ENCODE data around the gene WBP4.
"Not testable (repeated sequence)": the region's sequence is repeated elsewhere in the genome, so short reads cannot be mapped to it uniquely, and the experiment has no call there.

Gene WBP4

DNA sequence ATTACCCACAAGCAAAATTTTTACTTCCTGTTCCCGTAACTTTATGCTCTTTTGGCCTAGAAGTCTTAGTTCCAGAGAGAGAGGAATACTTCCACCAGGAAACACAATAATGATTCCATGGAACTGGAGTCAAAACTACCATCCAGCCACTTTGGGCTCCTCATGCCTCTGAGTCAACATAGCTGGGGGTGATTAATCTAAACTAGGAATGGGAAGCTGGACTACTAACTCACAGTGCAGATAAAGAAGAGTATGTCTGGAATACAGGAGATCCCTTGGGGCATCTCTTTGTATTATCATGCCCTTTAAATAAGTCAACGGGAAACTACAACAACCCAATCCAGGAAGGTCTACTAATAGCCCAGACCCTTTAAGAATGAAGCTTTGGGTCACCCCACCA, 33.3 kb upstream of the WBP4 start:
- no peak overlapping the region for H3K27ac ChIP-seq (ENCODE audit: low read length)
- H3K27me3 ChIP-seq (ENCODE audit: insufficient read depth, low read length): no peaks in the 10 kb centered on the region
- no peak overlapping the region for H3K9ac ChIP-seq (ENCODE audit: low read depth, low read length)
- no peaks in the 10 kb centered on the region for H3K4me1 ChIP-seq (ENCODE audit: insufficient read depth, low read length)
- H3K9me3 ChIP-seq (ENCODE audit: insufficient read depth, low read depth, low read length): no peaks in the 10 kb centered on the region
- H3K36me3 ChIP-seq (ENCODE audit: insufficient read depth, low read depth, low read length): no peaks in the 10 kb centered on the region
- H3K4me3 ChIP-seq (ENCODE audit: low read length): no peak overlapping the region

DNA sequence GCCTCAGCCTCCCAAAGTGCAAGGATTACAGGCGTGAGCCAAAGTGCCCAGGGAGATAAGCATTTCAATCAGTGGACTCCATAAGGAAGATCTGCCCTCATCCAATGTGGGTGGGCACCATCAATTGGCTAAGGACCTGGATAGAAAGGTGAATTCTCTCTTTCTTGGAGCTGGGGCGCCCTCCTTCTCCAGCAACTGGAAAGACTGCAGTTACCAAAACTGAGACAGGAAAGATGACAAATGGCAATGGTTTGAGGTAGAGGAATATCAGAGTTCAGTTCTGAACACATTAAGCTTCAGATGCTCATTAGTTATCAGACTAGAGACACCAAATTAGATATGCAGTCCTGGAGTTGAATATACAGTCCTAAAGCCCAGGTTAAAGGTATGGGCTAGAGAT, 31.7 kb upstream of the WBP4 start:
- H3K27ac ChIP-seq (ENCODE audit: low read length): no peak overlapping the region
- no peak overlapping the region for H3K4me3 ChIP-seq (ENCODE audit: low read length)
- no peak overlapping the region for H3K9ac ChIP-seq (ENCODE audit: low read depth, low read length)
- H3K36me3 ChIP-seq (ENCODE audit: insufficient read depth, low read depth, low read length): no peaks in the 10 kb centered on the region
- no peaks in the 10 kb centered on the region for H3K9me3 ChIP-seq (ENCODE audit: insufficient read depth, low read depth, low read length)
- H3K27me3 ChIP-seq (ENCODE audit: insufficient read depth, low read length): no peaks in the 10 kb centered on the region
- H3K4me1 ChIP-seq (ENCODE audit: insufficient read depth, low read length): no peaks in the 10 kb centered on the region; the same call in 1 of the 2 replicates

DNA sequence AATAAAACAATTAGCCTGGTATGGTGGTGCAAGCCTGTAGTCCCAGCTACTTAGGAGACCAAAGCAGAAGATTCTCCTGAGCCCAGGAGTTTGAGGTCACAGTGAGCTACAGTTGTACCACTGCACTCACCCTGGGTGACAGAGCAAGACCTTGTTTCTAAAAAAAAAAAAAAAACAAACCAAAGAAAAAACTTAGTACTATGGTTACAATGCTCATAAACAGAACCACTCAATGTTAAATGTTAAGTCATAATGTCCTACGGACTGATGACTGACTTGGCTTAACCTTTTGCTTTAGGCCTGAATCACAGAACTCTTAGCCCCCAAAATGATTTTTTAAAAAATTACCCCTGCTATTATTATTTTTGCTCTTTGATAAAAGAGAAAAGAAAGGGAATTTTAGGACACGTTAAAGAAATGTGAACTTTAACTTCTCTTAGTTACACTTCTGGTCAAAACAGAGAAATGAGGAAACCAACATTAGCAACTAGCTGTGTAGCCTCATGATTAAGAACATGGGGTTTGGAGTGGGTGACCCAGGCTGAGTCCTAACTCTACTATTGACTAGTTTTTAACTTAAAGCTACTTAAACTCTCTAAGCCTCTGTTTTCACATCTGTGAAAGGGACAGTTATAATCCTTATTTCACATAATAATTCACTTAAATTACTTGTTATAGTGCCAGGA, 28.5 kb upstream of the WBP4 start:
- Histone ChIP-seq H3K9ac (ENCODE audit: low read depth, low read length) (no peak overlapping the region), H3K36me3 (ENCODE audit: insufficient read depth, low read depth, low read length) (no peaks in the 10 kb centered on the region), H3K4me3 (ENCODE audit: low read length) (no peak overlapping the region), H3K9me3 (ENCODE audit: insufficient read depth, low read depth, low read length) (no peaks in the 10 kb centered on the region), H3K27ac (ENCODE audit: low read length) (no peak overlapping the region), H3K4me1 (ENCODE audit: insufficient read depth, low read length) (peaks cover 7% of the 10 kb centered on the region; the same call in 1 of the 2 replicates), H3K27me3 (ENCODE audit: insufficient read depth, low read length) (no peaks in the 10 kb centered on the region)

DNA sequence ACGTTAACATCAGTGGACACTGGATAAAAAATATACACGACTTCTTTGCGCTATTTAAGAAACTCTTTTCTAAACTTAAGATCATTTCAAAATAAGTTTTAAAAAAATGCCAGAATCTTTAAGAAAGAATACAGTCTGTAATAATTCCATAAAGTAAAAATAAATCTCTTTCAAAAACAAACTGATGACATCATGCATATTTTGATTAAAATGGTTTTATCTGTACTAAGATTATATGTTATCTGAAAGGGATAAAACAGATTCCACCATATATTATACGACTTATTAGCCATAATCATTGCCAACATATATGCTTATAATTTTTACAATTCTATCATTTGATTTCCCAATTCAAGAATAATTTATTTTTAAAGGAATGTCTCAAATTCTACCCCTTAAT, 26.9 kb upstream of the WBP4 start:
- Histone ChIP-seq H3K4me1 (ENCODE audit: insufficient read depth, low read length) (peaks cover 7% of the 10 kb centered on the region; the same call in 1 of the 2 replicates), H3K27ac (ENCODE audit: low read length) (no peak overlapping the region), H3K36me3 (ENCODE audit: insufficient read depth, low read depth, low read length) (no peaks in the 10 kb centered on the region), H3K9me3 (ENCODE audit: insufficient read depth, low read depth, low read length) (no peaks in the 10 kb centered on the region), H3K9ac (ENCODE audit: low read depth, low read length) (no peak overlapping the region), H3K4me3 (ENCODE audit: low read length) (no peak overlapping the region), H3K27me3 (ENCODE audit: insufficient read depth, low read length) (no peaks in the 10 kb centered on the region)

DNA sequence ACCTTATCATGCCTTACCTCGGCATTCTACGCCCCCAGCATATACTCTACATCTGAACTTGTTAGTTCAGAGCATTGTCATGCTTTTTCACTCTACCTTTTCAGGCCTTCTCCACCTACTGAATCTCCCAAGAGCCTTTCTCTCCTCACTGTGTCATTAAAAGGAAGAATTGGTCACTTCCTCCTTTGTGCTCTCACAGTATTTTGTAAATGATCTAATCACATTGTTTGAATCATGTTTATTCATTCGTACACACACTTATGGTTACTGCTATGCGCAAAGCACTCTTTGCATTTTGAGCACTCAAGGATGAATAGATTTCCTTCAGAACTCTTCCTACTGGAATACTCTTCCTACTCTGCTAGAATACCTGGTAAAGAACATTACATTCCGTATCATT, 26.4 kb upstream of the WBP4 start:
- Histone ChIP-seq H3K9me3 (ENCODE audit: insufficient read depth, low read depth, low read length) (no peaks in the 10 kb centered on the region), H3K4me3 (ENCODE audit: low read length) (no peak overlapping the region), H3K27ac (ENCODE audit: low read length) (no peak overlapping the region), H3K9ac (ENCODE audit: low read depth, low read length) (no peak overlapping the region), H3K27me3 (ENCODE audit: insufficient read depth, low read length) (no peaks in the 10 kb centered on the region), H3K4me1 (ENCODE audit: insufficient read depth, low read length) (peaks cover 7% of the 10 kb centered on the region; the same call in 1 of the 2 replicates), H3K36me3 (ENCODE audit: insufficient read depth, low read depth, low read length) (no peaks in the 10 kb centered on the region)

DNA sequence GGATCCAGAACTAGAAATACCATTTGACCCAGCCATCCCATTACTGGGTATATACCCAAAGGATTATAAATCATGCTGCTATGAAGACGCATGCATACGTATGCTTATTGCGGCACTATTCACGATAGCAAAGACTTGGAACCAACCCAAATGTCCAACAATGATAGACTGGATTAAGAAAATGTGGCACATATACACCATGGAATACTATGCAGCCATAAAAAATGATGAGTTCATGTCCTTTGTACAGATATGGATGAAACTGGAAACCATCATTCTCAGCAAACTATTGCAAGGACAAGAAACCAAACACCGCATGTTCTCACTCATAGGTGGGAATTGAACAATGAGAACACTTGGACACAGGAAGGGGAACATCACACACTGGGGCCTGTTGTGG, 24.8 kb upstream of the WBP4 start:
- not testable (repeated sequence) for H3K9ac ChIP-seq (ENCODE audit: low read depth, low read length); H3K9me3 ChIP-seq (ENCODE audit: insufficient read depth, low read depth, low read length); H3K4me3 ChIP-seq (ENCODE audit: low read length); H3K27me3 ChIP-seq (ENCODE audit: insufficient read depth, low read length); H3K36me3 ChIP-seq (ENCODE audit: insufficient read depth, low read depth, low read length); H3K27ac ChIP-seq (ENCODE audit: low read length); H3K4me1 ChIP-seq (ENCODE audit: insufficient read depth, low read length)

DNA sequence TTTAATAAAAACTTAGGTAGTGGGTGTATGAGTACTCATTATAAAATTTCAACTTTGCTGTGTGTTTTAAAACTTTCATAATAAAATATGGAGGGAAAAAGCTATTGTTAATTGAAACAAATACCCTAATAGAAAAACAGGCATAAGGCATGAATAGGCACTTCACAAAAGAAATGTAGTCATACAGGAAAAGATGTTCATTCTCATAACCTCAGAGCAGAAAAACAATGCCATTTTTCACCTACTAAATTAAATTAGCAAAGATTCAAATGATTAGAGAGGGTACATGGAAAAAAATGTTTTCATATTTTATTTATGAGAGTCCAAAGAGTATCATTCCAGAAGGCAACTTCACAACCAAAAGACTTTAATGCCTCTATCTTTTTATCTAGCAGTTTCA, 21.6 kb upstream of the WBP4 start:
- Histone ChIP-seq H3K9ac (ENCODE audit: low read depth, low read length) (no peak overlapping the region), H3K4me3 (ENCODE audit: low read length) (no peak overlapping the region), H3K9me3 (ENCODE audit: insufficient read depth, low read depth, low read length) (peaks cover 7% of the 10 kb centered on the region), H3K36me3 (ENCODE audit: insufficient read depth, low read depth, low read length) (no peaks in the 10 kb centered on the region), H3K27me3 (ENCODE audit: insufficient read depth, low read length) (no peaks in the 10 kb centered on the region), H3K27ac (ENCODE audit: low read length) (no peak overlapping the region), H3K4me1 (ENCODE audit: insufficient read depth, low read length) (peaks cover 7% of the 10 kb centered on the region; the same call in 1 of the 2 replicates)

DNA sequence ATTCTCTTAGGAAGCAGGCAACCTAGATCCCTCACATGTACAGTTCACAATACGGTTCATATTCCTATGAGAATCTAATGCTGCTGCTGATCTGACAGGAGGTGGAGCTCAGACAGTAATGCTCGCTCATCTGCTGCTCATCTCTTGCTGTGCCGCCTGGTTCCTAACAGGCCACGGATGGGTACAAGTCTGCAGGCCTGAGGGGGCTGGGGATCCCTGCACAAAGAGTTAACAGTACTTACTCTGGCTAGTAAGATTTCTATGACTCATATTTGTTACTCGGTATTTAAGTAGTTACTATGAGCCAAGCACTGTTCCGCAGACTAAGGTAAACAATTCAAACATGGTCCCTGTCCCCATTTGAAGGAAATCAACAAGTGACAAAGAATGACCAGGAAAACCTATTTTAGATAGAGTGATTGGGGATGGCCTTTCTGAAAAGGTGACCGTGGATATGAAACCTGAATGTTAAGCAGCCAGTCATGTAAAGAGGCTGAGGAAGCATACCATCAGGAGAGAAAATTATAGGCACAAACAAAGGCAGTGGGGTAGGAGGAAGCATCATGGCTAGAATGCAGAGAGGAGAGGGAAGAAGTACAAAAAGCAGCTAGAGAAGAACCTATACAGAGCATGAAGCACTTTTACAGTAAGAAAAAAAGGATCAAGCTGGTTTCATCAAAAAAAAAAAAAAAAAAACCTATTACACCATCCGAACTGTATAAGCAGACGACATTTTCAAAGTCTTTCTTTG, 20.6 kb upstream of the WBP4 start:
- H3K9me3 ChIP-seq (ENCODE audit: insufficient read depth, low read depth, low read length): peaks cover 7% of the 10 kb centered on the region
- H3K36me3 ChIP-seq (ENCODE audit: insufficient read depth, low read depth, low read length): no peaks in the 10 kb centered on the region
- H3K4me3 ChIP-seq (ENCODE audit: low read length): no peak overlapping the region
- H3K9ac ChIP-seq (ENCODE audit: low read depth, low read length): no peak overlapping the region
- no peaks in the 10 kb centered on the region for H3K4me1 ChIP-seq (ENCODE audit: insufficient read depth, low read length)
- no peak overlapping the region for H3K27ac ChIP-seq (ENCODE audit: low read length)
- H3K27me3 ChIP-seq (ENCODE audit: insufficient read depth, low read length): no peaks in the 10 kb centered on the region

DNA sequence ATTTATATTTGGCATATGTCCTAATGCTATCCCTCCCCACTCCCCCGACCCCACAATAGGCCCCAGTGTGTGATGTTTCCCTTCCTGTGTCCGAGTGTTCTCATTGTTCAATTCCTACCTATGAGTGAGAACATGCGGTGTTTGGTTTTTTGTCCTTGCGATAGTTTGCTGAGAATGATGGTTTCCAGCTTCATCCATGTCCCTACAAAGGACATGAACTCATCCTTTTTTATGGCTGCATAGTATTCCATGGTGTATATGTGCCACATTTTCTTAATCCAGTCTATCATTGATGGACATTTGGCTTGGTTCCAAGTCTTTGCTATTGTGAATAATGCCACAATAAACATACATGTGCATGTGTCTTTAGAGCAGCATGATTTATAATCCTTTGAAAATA, 18.9 kb upstream of the WBP4 start:
- H3K27me3 ChIP-seq (ENCODE audit: insufficient read depth, low read length); H3K27ac ChIP-seq (ENCODE audit: low read length); H3K4me1 ChIP-seq (ENCODE audit: insufficient read depth, low read length); H3K9me3 ChIP-seq (ENCODE audit: insufficient read depth, low read depth, low read length); H3K36me3 ChIP-seq (ENCODE audit: insufficient read depth, low read depth, low read length); H3K9ac ChIP-seq (ENCODE audit: low read depth, low read length); H3K4me3 ChIP-seq (ENCODE audit: low read length): not testable (repeated sequence)

DNA sequence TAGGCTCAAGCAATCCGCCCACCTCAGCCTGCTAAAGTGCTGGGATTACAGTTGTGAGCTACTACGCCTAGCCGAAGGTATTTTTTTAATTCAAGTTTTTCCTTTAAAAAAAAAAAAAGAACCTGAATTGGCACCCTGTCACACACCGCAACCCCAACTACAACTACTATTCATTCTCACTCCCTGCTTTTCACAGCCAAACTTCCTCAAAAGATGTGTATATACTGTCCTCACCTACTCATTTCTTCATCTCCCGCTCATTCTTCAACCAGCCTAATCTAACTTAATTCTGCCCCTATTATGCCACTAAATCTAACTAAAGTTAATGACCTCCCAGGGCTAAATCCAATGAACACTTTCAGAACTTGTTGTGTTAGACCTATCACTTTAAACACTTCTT, 12.7 kb upstream of the WBP4 start:
- Histone ChIP-seq H3K36me3 (ENCODE audit: insufficient read depth, low read depth, low read length) (no peaks in the 10 kb centered on the region), H3K4me3 (ENCODE audit: low read length) (no peak overlapping the region), H3K27me3 (ENCODE audit: insufficient read depth, low read length) (no peaks in the 10 kb centered on the region), H3K9me3 (ENCODE audit: insufficient read depth, low read depth, low read length) (peaks cover 18% of the 10 kb centered on the region), H3K9ac (ENCODE audit: low read depth, low read length) (no peak overlapping the region), H3K27ac (ENCODE audit: low read length) (no peak overlapping the region), H3K4me1 (ENCODE audit: insufficient read depth, low read length) (no peaks in the 10 kb centered on the region)

DNA sequence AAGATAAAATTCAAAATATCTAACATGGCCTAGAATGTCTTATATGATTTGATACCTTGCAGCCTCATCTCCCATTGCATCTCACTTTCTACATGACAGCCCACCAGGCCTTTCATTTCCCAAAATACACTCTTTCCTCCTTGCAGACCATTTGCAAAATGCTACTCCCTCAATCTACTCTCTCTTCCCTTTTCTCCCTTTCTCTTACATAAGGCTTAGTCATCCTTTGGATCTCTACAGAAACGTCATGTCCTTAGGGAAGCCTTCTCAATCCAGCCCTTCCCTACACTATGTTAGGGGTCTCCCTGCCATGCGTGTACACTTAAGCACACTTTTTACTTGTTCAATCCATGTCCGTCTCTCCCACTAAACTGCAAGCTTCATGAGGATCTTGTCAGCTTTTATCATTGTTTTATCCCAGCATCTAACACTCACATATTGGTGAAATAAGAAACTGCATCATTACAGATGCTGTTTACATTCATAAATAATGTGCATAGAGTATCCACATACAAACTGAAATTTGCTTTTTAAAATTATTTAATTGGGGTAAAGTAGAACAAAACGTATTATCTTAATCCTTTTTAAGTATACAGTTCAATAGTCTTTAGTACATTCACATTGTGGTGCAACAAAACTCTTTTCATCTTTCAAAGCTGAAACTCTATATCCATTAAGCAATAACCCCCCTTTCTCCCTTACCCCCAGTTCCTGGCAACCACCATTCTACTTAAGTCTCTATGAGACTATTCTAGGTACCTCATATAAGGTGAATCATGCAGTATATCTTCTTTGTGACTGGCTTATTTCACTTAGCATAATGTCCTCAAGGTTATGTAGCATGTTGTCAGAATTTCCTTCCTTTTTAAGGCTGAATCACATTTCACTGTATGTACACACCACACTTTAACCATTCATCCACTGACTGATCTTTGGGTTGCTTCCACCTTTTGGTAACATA, 11.5 kb upstream of the WBP4 start:
- Histone ChIP-seq H3K27me3 (ENCODE audit: insufficient read depth, low read length) (no peaks in the 10 kb centered on the region), H3K4me1 (ENCODE audit: insufficient read depth, low read length) (no peaks in the 10 kb centered on the region), H3K4me3 (ENCODE audit: low read length) (no peak overlapping the region), H3K27ac (ENCODE audit: low read length) (no peak overlapping the region), H3K36me3 (ENCODE audit: insufficient read depth, low read depth, low read length) (no peaks in the 10 kb centered on the region), H3K9ac (ENCODE audit: low read depth, low read length) (no peak overlapping the region), H3K9me3 (ENCODE audit: insufficient read depth, low read depth, low read length) (peaks cover 18% of the 10 kb centered on the region)

Data from iPS-20b (cell line).